SHP77 treated with DMSO at 0.1 percent for 48 hours (cell line): ENCODE results near the gene PER2.
"Not testable (repeated sequence)": the region's sequence is repeated elsewhere in the genome, so short reads cannot be mapped to it uniquely, and the experiment has no call there.

Source experiments
- DNase-seq: peaks from one replicate; lab custom pipeline; 2025; lab: John Stamatoyannopoulos, UW

PER2 gene

GRCh38 chr2:238288650-238289573, 502 bp upstream of the PER2 start:
- peak; percentile 97 for DNase-seq

DNA sequence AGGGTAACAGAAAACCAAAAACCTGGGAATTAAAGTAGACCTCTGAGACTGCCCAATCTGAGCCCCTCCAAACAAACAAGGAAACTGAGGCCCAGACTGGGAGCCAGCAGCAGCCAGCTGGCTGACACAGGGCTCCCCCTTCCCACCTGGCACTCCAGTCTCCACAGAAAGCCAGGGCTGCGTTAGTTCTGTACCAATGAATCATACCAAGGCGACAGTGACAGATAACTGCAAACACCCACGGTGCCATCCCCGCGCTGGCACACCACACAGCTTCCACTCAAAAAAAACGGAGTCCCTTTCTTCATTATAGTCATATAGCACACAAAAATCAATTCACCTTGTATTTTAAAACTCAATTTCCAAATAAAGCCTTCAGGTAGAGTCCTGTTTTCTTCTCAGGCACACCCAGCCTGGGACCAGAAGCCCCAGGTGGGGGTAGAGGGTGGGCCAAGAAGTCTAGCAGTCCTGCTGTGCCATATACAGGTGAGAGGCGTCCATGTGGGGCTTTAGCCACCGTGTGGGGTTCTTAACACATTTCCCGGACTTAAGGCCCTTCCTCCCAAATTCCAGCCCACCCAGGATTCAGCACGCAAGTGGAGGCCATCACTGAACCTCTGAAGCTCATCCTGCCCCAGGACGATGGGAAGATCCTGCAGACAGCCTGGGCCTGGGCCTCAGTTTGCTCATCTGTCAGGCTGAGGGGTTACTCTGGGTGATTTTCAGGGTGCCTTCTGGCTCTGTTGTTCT, 1.2 kb downstream of the PER2 start:
- no peak for DNase-seq

DNA sequence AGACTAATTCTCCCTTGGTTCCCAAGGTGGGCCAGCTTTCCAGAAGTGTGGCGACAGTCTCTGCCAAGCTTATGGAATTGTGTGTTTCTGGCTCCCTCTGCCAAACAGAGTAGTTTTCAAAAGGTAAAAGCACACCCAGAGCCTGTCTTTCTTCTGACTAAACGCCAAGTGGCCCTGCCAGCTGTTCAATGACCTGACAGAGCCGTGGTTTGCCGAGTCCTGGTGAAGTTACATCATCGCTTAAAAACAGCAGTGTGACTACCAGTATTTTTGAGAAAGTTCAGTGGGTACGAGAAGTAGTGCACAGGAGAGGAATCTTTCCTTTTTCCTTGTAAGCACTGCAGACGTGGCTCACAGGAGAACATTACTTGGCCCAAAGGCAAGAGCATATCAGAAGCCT, 1.9 kb downstream of the PER2 start:
- no peak for DNase-seq

GRCh38 chr2:238286095-238286494, 2.3 kb downstream of the PER2 start:
- no peak for DNase-seq

GRCh38 chr2:238285653-238286082, 2.7 kb downstream of the PER2 start:
- DNase-seq, result peak; percentile 53

DNA sequence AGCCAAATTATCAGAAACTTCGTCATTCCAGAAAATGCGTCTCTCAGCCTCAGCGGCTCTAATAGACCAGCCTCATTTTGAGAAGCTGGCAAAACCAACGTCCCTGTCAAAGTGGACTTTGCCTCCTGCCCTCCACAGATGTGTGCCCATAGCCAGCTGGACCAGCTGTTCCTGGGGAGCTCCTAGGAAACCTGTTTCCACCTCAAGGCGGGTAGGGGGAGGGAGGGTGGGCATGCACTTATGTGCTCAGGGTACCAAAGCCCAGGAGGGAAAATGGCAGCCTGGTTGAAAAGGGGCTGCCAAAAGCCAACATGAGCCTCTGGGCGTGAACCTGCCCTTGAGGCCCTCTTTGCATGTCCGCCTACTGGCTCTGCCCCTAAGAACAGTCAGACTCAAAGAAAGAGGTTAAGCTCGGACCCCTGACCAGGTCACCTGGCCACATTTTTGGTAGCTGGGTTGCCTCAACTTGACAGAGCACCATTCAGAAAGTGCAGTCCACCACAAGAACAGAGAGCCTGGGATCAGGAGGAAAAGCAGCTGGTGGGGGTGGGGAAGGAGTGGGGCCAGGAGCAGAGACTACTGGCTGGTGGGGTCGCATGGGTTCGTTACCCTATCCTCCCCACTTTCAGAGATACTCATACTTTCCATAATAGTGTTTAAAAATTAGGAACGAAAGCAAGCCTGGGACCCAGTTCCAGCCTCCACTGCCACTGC, 3.5 kb downstream of the PER2 start:
- DNase-seq, result no peak

DNA sequence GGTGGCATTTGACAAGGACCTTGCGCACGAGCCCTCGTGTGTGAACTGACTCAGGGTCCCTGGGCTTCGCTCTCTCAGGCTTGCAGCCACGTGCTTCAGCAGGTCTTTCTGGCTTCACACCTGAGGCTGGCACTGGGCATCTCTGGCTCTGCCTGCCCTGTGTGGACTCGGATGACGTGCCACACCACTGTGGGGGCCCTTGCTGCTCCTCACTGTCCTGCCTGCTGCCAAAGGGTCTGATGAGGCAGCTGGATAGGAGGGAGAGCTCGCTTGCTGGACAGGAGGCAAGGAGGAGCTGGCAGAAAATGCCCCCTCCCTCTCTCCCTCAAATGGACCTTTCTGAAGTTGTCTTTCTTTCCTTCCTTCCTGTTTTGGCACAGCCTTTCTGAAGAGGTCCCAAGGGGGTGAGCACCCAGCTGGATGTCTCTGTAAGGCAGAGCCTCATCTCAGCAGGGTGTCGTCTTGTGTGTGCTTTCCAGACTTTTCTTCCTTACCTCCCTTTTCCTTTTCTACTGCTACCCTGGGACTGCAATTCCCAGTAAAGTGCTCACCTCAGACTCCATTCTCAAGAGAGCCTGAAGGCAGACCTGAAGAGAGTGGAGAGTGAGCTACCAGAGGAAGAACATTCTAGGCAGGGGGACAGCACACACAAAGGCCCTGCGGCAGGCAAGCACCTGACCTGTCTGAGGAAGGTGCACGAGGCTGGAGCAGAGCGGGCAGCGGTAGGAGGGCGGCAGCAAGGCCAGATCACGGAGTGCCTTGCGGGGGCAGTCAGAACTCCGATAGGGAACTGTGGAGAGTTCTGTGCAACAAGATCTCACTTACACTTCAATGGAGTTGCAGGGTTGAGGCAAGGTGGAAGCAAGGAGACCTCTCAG, 5.3 kb downstream of the PER2 start:
- no peak for DNase-seq

- DNase-seq, result no peak
Observed at GRCh38 chr2:238281826-238282480, 6.5 kb downstream of the PER2 start.

DNA sequence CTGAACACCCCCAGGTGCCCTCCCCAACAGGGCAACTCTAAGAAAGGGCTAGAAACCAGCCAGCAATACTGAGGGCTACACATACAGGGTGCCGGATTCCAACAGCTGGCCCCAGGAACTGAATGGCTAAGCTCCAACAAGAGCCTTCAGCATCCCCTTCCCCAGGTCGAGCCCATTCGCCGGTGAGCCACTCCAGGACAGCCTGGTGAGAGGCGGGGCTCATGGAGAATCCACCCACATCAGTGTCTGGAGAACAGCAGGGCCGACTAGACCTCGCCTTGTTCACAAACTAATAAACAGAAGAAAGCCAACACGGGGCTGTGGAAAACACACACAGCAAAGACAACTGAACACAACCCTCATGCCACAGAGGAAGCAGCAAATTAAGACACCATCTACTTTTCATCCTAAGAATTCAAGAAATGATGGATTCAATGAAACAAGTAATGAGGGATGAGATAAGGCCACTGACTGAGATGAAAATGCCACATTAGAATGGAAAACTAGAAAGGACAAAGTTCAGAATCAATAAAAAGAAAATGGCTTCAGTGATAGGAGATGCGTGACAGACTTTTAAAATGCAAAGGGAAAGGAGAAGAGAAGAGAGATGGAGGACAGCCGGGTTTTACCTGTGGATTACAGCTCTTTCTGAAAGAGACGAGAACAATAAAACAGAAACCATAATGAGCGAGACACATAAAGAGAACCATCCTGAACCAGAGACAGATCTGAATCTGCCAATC, 8.2 kb downstream of the PER2 start:
- DNase-seq, result no peak

DNA sequence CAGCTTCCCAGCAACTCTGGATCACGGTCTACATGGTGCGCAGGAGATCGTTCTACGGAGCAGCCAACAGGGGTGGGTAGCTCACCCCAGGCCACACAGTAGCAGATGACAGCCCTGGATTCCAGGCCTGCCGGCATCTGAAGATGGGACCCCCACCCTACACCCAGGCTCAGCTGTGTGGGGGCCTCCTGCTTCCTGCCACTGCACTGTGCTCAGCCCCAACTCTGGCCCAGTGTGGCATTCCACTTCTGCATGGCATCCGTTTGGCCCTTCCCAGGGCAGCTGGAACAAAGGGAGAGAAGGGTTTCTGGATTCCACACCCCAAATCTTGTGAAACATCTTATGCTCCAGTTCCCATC, 9.1 kb downstream of the PER2 start:
- no peak for DNase-seq

DNA sequence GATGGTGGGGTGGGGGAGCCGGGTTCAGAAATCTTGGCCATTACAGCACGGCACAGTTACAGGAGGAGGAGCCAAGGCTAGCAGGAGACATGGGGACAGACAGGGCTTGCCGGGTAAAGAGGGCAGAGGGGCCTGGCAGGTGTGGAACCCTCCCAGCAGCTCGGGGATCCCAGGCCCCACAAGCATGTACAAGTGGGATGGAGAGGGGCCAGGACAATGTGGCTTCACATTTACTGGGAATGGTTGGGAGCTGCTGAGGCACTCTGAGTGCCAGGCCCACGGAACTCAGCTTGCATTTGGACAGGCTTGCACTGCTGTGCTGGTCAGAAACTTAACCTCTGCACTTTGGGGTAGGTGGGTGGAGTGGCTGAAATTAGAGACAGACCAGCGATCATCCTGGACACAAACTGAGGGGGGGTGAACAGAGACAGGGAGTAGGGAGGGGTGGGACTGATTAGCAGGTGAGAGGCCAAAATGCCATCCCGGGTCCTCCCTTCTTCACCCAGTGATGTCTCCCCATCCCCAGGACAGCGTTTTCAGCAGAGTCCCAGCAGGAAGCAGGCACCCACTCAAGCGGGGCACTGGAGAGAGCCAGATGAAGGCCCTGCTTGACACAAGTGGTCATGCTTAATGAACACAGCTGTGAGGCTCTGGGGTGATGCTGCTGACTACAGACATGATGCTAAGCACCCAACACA, 9.6 kb downstream of the PER2 start:
- DNase-seq, result no peak

DNA sequence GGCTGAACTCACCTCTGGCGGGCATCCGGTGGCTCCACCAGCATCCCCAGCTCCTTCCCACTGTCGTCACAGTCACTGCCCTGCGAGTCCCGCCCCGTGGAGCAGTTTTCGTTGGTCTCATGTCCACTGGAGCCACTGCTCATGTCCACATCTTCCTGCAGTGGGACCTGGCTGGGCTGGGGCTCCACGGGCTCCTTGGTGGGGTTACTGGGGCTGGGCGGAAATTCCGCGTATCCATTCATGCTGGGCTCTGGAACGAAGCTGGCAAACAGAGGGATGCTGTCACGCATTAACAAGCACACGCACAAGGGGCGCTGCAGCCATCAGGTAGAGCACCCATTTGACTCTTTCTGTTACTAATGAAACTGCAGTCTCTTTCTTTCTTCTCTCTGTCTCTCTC, 10.7 kb downstream of the PER2 start:
- no peak for DNase-seq

- no peak for DNase-seq
Observed at GRCh38 chr2:238274152-238274865, 14.1 kb downstream of the PER2 start.

DNA sequence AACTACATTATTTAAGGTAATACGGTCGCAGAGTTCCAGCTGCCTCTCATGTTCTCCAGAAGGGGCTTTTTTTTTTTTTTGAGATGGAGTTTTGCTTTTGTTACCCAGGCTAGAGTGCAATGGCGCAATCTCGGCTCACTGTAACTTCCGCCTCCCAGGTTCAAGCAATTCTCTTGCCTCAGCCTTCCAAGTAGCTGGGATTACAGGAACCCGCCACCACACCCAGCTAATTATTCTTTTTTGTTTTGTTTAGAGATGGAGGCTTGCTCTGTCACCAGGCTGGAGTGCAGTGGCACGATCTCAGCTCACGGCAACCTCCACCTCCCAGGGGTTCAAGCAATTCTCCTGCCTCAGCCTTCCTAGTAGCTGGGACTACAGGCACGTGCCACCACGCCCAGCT, 15.0 kb downstream of the PER2 start:
- not testable (repeated sequence) for DNase-seq

- DNase-seq, result no peak
Observed at GRCh38 chr2:238272156-238272555, 16.3 kb downstream of the PER2 start.

- DNase-seq, result not testable (repeated sequence)
Observed at GRCh38 chr2:238271686-238272085, 16.7 kb downstream of the PER2 start.

DNA sequence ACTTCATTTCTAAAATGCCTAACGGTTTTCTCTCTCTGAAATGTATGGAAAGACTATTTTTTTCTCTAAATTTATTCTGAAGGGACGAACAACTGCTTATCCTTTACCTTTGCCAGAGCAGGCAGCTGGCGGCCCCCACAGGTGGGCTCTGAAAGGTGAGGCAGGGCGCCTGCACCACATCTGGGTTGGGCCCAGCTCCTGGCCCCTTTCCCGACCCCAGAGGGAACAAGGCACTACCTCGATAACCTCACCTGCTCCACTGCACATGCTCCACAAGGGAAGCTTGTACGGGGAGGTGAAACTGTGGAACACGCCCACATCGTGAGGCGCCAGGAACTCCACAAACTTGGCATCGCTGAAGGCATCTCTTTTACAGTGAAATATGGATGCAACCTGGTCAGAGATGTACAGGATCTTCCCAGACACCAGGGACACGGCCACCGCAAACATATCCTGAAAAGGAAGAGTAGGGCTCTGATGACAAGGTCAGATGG, 17.3 kb downstream of the PER2 start:
- no peak for DNase-seq

GRCh38 chr2:238270606-238271005, 17.8 kb downstream of the PER2 start:
- DNase-seq, result no peak

- DNase-seq, result no peak
Observed at GRCh38 chr2:238269741-238270140, 18.7 kb downstream of the PER2 start.
